VCaP (cell line): ENCODE data around the gene GREM2.

Source experiments
- H3K27ac ChIP-seq: fragments of 450-650 bp; 2 replicates; pipeline ENCODE4 v1.5.1; 2017
- TF ChIP-seq, protein P1 (sequence below): fragments of 450-650 bp; conservative IDR thresholded peaks from 2 replicates; pipeline ENCODE4 v1.5.1; 2017; ENCODE audit warnings: mild to moderate bottlenecking, moderate library complexity

Gene GREM2

GRCh38 chr1:240511789-240512188 lies 100.2 kb downstream of the GREM2 start:
- TF ChIP-seq, protein P1, sequence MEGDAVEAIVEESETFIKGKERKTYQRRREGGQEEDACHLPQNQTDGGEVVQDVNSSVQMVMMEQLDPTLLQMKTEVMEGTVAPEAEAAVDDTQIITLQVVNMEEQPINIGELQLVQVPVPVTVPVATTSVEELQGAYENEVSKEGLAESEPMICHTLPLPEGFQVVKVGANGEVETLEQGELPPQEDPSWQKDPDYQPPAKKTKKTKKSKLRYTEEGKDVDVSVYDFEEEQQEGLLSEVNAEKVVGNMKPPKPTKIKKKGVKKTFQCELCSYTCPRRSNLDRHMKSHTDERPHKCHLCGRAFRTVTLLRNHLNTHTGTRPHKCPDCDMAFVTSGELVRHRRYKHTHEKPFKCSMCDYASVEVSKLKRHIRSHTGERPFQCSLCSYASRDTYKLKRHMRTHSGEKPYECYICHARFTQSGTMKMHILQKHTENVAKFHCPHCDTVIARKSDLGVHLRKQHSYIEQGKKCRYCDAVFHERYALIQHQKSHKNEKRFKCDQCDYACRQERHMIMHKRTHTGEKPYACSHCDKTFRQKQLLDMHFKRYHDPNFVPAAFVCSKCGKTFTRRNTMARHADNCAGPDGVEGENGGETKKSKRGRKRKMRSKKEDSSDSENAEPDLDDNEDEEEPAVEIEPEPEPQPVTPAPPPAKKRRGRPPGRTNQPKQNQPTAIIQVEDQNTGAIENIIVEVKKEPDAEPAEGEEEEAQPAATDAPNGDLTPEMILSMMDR = no peak
- no peak overlapping the region for H3K27ac ChIP-seq

DNA sequence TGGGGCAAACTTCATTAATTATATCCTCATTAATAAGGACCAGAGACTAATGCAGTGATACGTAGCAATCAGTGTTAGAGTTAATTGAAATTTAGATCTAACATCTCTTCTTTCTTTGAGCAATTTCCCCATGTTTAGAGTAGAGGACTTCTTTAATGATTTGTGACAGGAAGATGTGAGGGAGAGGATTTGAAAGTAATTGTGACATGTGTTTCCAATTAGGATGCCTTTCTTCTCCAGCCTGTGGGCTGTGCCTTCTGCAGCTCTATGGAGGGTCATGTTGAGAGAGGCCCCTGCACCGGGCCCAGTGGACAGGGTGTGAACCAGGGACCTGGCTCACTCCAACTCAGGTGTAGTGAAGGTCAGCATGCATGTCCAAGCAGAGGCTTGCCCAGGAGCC lies 103.0 kb downstream of the GREM2 start:
- H3K27ac ChIP-seq = peak overlapping the region; percentile 43
- TF ChIP-seq, protein P1 = no peak

DNA sequence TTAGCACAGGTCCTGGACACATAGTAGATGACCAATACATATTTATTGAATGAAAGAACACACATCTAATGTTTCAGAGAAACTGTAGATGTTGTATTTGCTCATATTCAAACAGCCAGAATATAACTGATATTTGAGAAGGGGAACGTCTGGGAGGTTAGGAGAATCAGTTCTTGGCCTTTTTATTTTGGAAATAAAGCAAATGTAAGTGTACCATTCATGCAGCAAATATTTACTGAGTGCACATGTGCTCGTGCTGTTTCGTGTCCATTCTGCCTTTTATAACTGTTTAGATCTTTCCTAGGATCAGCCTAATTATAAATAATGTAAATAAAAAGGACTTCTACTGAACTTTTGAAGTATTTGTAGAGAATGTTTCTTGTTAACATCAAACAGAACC lies 103.8 kb downstream of the GREM2 start:
- TF ChIP-seq, protein P1 = no peak

DNA sequence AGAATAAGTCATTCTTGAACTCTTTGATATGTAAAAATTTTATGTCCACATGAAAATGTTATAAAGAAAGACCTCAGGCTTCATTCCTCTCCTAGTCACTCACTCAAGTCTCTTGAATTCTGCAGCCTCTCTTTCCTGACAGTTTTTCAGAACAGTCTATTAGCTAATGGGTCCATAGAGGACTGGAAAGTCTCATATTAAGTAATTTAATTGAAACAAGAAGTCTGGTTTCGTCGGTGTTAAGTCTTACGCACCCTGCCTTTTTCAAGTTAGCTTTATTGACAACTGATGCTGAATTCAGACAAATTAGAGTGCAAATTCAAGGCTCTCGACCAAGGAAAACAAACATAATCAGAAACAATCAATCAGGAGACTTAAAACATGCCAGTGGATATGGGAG lies 105.8 kb downstream of the GREM2 start:
- TF ChIP-seq, protein P1 = no peak
- no peak overlapping the region for H3K27ac ChIP-seq

More for the DNA sequence above, 103.8 kb downstream of the GREM2 start:
- peak overlapping the region; percentile 43 for H3K27ac ChIP-seq

DNA sequence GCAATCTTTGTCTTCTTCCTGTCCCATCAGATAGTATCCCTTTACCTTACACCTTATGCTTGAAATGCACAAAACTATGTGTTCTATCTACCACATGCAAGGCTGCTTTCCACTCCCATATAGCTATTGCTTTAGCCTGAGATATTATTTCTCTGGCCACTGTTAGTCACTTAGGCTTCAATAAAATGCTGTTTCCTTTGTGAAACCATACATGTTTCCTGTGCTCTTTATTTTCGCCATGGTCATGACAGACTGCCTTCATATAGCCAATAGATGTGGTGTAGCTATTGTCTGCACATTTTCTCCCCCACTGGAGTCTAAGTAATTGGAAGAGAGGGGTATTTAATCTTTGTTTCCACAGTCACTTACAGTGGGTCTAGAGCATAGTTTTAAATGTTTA lies 108.4 kb downstream of the GREM2 start:
- TF ChIP-seq, protein P1 = no peak
- no peak overlapping the region for H3K27ac ChIP-seq

DNA sequence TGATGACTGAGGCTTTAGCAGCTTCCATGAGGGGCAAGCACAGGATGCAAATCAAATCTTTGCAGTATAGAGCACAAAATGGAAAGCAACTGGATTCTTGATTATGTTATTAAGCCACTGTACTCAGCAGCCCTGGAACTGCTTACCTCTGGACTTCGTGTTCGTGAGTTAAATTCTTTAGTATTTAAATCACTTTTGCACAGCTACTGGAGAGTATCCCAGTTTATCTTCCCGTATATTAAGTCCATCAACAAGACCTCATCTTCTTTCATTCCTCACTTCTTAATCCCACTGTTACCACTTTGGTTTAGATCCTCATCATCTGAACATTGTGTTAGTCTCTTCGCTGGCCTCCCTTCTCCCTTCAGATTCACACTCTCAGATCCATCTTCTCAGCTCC lies 108.9 kb downstream of the GREM2 start:
- TF ChIP-seq, protein P1 = no peak
- H3K27ac ChIP-seq = no peak overlapping the region

DNA sequence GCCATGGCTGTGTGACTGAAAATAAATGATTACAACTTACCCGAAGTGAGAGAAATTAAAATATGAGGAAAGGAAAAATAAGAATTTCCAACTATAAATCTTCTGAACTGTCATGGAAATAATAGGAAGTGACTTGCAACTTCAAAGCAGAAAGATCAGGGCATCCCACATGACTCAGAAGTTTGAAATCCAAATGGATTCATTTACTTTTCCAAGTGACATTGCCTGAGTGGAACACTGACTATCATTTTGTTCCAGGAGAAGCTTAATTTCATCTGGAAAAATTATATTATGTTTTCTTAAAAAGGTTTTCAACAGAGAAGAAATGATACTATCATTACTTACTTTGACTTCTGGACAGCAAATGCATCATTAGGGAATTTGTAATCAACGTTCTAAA lies 110.8 kb downstream of the GREM2 start:
- TF ChIP-seq, protein P1 = no peak
- no peak overlapping the region for H3K27ac ChIP-seq

GRCh38 chr1:240500647-240501046 lies 111.3 kb downstream of the GREM2 start:
- H3K27ac ChIP-seq = no peak overlapping the region
- TF ChIP-seq, protein P1 = no peak
